GM12865 (cell line): Measurements from ENCODE around the gene TMEM132D.

ENCODE experiments used
- DNase-seq: peaks from one replicate; pipeline ENCODE4 v3.0.0; 2010; ENCODE audit warnings: low read depth
- H3K4me3 ChIP-seq: 2 replicates; pipeline ENCODE4 v1.5.1; 2011; ENCODE audit warnings: mild to moderate bottlenecking, low read depth, low read length, control low read depth
- CTCF ChIP-seq: IDR thresholded peaks from 2 replicates; pipeline ENCODE4 v1.5.1; 2011; ENCODE audit warnings: low read length, control low read depth, low read depth, inconsistent platforms; ENCODE audit not compliant: insufficient read depth; ENCODE audit errors: missing control alignments

TMEM132D gene

GRCh38 chr12:129841251-129841650, 62.6 kb downstream of the TMEM132D start:
- no peak overlapping the region for H3K4me3 ChIP-seq
- DNase-seq, result no peak
- no peak for TF ChIP-seq CTCF

GRCh38 chr12:129840145-129840884, 63.5 kb downstream of the TMEM132D start:
- no peak overlapping the region for H3K4me3 ChIP-seq
- no peak for TF ChIP-seq CTCF
- no peak for DNase-seq

GRCh38 chr12:129839679-129840078, 64.1 kb downstream of the TMEM132D start:
- H3K4me3 ChIP-seq, result no peak overlapping the region
- TF ChIP-seq CTCF, result no peak
- no peak for DNase-seq

- H3K4me3 ChIP-seq, result no peak overlapping the region
- no peak for DNase-seq
- no peak for TF ChIP-seq CTCF
Measured at GRCh38 chr12:129831294-129831693, 72.5 kb downstream of the TMEM132D start.

- no peak for DNase-seq
Measured at GRCh38 chr12:129830796-129831195, 73.0 kb downstream of the TMEM132D start.

GRCh38 chr12:129827866-129828384, 75.9 kb downstream of the TMEM132D start:
- no peak for DNase-seq
- H3K4me3 ChIP-seq, result no peak overlapping the region
- no peak for TF ChIP-seq CTCF

More at GRCh38 chr12:129830796-129831195, 73.0 kb downstream of the TMEM132D start:
- no peak overlapping the region for H3K4me3 ChIP-seq
- TF ChIP-seq CTCF, result no peak
